Fibroblast of the conjunctiva (primary cell): ENCODE measurements around the gene DST.
A peak's percentile ranks its signal among the peaks of the same experiment; 100 is the strongest.

ENCODE experiments used
- DNase-seq: peaks from one replicate; pipeline ENCODE4 v3.0.0-alpha.2; 2010; ENCODE audit warnings: low read depth

The DST gene

GRCh38 chr6:56620229-56620868 lies 22.3 kb downstream of the DST start:
- no peak for DNase-seq

DNA sequence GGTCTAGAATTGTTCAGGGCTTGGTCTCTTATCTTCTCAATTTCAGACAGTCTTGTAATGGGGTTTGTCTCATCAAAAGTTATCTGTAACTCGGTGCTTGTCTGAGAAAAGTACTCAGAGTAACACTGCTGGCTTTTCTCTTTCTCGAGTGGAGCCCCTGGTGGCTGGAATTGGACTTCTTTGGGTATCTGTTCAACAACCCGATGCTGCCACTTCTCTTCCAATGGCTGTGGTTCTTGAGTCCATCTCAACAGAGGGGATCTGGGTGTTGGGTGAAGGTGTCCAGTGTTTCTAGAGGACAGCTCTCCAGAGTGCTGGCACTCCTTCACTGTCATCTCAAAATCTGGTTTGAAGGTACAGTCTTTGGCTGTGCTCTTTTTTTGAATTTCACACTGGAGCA lies 24.6 kb downstream of the DST start:
- no peak for DNase-seq

- DNase-seq = no peak
These were observed 25.7 kb downstream of the DST start for GRCh38 chr6:56616967-56617366.

GRCh38 chr6:56613247-56613851 lies 29.3 kb downstream of the DST start:
- no peak for DNase-seq

GRCh38 chr6:56608332-56608731 lies 34.4 kb downstream of the DST start:
- no peak for DNase-seq

DNA sequence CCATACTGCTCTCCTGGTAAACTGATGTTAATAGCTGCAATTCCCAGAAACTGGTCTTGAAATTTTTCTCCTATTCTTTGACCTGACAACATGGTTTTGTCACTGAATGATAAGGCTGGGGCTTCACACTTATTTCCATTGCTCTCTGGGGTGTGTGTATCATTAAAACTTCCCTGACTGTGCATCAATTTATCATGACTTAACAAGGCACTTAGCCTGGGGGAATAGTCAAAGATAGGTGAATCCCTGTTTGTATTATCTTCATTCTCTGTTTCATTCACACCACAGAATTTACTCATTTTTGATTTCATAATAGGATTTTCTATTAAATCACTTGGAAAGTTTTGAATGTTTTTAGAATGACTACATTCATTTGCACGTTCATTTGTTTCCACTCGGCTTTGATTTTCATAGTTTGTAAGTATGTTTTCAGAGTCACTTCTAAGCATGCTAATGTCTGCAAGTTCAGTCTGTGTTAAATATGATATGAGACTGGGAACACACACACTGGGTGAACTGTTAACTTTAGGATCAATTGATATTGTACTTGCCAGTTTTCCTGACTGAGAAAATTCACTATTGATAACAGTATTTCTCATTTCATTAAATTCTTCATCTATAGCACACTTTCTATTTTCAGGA lies 35.5 kb downstream of the DST start:
- DNase-seq = no peak

DNA sequence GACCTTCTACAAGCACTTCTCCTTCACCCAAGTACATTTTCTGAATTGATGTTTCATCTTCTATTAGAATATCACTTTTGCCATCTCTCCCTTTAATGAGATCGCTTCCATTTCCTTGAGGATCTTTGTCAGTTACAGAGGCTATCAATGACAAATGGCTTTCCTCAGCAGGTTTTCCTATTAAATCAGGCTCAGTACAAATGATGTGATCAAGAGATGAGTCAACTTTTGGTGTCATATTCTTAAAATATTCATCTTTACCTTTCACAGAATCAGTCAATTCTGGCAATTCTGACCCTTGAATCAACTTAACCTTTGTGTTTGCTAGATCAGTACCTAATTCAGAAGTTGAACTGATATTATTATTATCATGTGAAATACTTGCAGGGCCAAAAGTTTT lies 37.3 kb downstream of the DST start:
- DNase-seq = no peak

- no peak for DNase-seq
These were observed 38.5 kb downstream of the DST start for GRCh38 chr6:56604186-56604585.

DNA sequence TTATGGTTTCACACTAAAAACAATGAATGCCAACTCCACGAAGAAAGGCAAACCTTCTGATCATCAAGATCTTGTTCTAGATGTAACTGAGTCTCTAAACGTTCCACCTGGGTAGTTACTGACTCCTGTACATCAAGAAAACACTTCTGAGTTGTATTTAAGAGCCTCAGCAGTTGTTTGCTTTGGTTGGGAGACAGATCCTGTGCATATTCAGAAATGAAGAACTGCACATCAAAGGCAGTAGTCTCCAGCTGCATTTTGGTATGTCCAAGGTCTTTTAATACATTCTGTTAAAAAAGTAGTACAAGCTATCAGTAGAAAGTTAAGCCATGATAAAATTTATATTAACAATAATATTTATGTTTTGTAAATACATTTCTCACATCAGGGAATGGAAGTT lies 41.3 kb downstream of the DST start:
- no peak for DNase-seq

DNA sequence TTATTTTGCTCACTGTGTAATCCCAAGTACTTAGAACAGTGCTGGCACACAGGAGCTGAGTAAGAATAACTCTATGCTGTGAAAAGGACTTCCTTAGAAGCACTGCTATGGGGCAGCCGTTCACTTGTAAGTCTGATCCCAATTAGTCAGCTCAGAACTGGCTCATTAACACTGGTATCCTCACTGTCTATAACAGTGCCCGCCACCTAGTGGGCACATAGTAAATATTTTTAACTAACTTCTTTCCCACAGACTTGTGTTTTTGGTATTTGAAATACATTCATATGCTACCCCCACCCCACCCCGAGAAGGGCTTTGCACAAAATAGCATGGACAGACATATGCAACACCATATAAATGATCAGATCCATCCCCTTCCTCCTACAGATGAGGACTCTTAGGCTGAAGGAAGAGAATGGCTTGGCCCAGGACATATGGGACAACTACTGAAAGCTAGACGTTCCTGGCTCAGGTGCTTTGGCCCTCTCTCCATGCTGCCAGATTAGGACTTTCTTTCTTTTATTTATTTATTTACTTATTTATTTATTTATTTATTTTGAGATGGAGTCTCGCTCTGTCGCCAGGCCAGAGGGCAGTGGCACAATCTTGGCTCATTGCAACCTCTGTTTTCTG lies 47.1 kb downstream of the DST start:
- DNase-seq = peak; percentile 16

GRCh38 chr6:56594699-56595098 lies 48.0 kb downstream of the DST start:
- DNase-seq = no peak

DNA sequence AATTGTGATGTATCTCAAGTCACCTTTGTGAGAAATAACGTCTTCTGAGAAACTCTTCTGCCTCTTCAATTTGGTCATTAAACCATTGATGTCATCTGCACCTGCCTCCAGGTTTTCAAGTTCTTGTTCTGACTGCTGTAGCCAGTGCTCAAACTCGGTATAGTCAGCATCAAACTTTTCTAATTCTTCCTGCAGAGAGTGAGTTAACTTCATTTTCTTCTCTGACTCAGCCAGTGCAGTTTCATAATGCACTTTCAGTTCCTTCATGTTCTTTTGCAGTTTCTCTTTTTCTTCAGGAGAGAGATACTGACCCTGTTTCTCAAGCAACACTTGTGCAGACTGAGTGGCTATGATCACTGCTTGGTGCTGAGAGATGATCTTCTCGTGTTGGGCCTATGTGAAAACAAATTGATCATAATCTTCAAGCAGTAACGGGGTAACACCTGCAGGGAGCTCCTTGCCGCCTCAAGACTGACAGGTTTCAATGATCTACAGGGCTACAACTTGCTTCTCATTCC lies 48.8 kb downstream of the DST start:
- DNase-seq = no peak

GRCh38 chr6:56582236-56582635 lies 60.5 kb downstream of the DST start:
- DNase-seq = no peak

GRCh38 chr6:56581296-56581925 lies 61.3 kb downstream of the DST start:
- no peak for DNase-seq

GRCh38 chr6:56580271-56580670 lies 62.4 kb downstream of the DST start:
- no peak for DNase-seq

DNA sequence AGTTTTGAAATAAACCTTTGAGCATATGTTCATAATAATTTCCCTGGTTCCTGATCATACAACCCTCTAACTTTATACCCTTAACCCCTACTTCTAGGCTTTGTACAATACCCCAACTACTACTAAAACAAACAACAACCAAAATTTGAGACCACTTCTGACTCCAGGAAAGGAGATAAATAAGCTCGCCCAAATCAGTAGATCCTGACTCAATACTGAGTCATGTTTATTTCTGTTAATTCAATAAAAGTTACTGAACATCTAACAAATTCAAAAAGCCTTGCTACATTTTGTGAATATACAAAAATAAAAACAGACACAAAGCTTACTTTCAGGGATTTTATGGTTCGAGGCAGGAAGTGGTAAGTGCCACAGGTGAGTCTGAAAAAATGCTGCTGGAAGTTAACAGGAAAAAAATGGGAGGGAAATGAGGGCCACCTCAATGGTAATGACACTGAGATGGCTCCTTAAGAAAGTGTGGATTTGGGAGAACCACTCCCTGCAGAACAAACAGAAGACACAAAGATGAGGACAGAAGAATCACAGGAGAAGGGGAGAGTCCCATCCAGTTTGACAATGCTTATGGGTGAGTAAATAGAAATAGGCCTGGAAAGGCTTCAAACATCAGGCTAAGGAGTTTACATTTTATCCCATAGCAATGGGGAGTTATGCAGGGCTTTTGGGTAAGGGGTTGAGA lies 63.4 kb downstream of the DST start:
- DNase-seq = no peak

- DNase-seq = no peak
These were observed 67.0 kb downstream of the DST start for GRCh38 chr6:56575736-56576135.

GRCh38 chr6:56574292-56574691 lies 68.4 kb downstream of the DST start:
- DNase-seq = no peak

DNA sequence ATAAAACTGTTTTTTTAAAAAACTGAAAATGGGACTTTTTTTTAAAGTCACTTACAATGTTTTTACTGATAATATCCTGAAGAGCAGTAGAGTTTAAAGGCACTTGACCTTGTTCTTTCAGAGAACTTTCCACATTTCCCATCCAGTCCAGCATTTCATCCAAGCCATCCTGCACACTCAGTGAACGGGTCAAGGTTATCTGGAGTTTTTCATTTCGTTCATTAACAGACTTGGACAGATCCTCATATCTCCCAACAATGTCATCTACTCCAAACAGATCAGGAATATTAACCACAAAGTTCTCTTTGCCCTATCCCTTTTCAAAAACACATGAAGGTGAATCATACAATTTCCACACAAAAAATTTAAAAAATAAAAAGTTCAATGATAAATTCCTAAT lies 69.1 kb downstream of the DST start:
- DNase-seq = no peak

DNA sequence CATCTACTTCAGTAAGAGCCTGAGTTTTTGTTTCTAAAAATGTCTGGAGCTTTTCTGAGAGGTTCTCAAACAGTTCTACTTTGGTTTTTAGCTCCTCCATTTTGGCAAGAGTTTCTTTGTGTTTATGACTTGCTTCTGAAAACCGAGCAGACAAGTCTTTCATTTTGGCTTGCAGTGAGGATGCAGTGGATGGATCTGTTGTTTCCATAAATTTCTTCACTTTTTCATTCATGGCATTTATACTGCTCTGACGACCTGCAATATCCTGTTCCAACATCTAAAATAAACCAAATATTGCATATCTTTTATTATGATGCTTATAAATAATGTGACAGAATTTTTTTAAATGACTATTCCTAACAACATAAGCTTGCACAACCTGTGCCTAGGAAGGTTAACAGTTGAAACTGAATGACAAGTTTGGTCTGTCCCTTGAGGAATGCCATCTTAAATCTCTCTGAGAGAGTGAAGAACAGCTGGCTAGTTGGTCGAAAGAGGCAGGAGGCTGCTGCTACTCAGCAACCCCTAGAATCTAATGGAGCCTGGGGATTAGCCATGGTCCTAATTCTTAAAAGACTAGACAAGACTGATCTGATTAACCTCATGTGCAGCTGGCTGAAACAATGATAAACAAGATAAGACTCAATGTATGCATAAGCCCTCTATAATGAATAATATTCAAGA lies 69.8 kb downstream of the DST start:
- DNase-seq = no peak

GRCh38 chr6:56571605-56572004 lies 71.1 kb downstream of the DST start:
- no peak for DNase-seq
